T-helper 22 cell (primary cell): ENCODE measurements around the gene UTP11.

Experiments
- DNase-seq: peaks from one replicate; pipeline ENCODE4 v3.0.0-alpha.2; 2020; ENCODE audit warnings: low read depth

UTP11 gene

GRCh38 chr1:38003261-38004250, 9.0 kb upstream of the UTP11 start:
- DNase-seq, result no peak

- DNase-seq, result no peak
Observed at GRCh38 chr1:38004284-38005108, 8.0 kb upstream of the UTP11 start.

- peak; percentile 51 for DNase-seq
Observed at GRCh38 chr1:38005195-38006007, 7.1 kb upstream of the UTP11 start, which contains the start of gene FHL3. FHL3 (minus strand) TSS chr1:38005514; CDS start chr1:37999412, 6,102 bp downstream.

GRCh38 chr1:38006008-38006828, 6.3 kb upstream of the UTP11 start:
- no peak for DNase-seq

- DNase-seq, result no peak
Observed at GRCh38 chr1:38009088-38009840, 3.3 kb upstream of the UTP11 start.

GRCh38 chr1:38009841-38010180, 2.7 kb upstream of the UTP11 start:
- DNase-seq, result no peak

GRCh38 chr1:38013227-38013622, 691 bp downstream of the UTP11 start:
- DNase-seq, result no peak

GRCh38 chr1:38014171-38014570, 1.6 kb downstream of the UTP11 start:
- DNase-seq, result no peak

GRCh38 chr1:38014724-38015424, 2.3 kb downstream of the UTP11 start:
- DNase-seq, result no peak

GRCh38 chr1:38015978-38016725, 3.6 kb downstream of the UTP11 start:
- no peak for DNase-seq

- DNase-seq, result no peak
Observed at GRCh38 chr1:38018864-38019343, 6.4 kb downstream of the UTP11 start.

GRCh38 chr1:38020396-38020795, 7.9 kb downstream of the UTP11 start:
- DNase-seq, result no peak

- no peak for DNase-seq
Observed at GRCh38 chr1:38021969-38022368, 9.4 kb downstream of the UTP11 start.

GRCh38 chr1:38022810-38023209, 10.3 kb downstream of the UTP11 start:
- no peak for DNase-seq

GRCh38 chr1:38025233-38025632, 12.7 kb downstream of the UTP11 start:
- DNase-seq, result no peak

- no peak for DNase-seq
Observed at GRCh38 chr1:38025664-38026063, 13.1 kb downstream of the UTP11 start.

- DNase-seq, result no peak
Observed at GRCh38 chr1:38026592-38027200, 14.2 kb downstream of the UTP11 start.
